HG02852 (cell line): Measurements from ENCODE around the gene FCRL6.
A peak's percentile ranks its signal among the peaks of the same experiment; 100 is the strongest.

Source experiments
- ATAC-seq: cut with Tn5 transposase; IDR thresholded peaks from one replicate; pipeline ENCODE4 v1.9.1; 2021; ENCODE audit warnings: mild to moderate bottlenecking, moderate library complexity; ENCODE audit not compliant: unreplicated experiment

Gene FCRL6

GRCh38 chr1:159802111-159802510 lies at the start of gene FCRL6:
TSS of gene FCRL6 (plus strand) at chr1:159802360. CDS start at chr1:159802425, 65 bp downstream.
- ATAC-seq, result no peak

GRCh38 chr1:159753386-159753785 lies 48.8 kb upstream of the FCRL6 start:
- no peak for ATAC-seq

- ATAC-seq, result no peak
Measured at GRCh38 chr1:159755451-159756007, 46.6 kb upstream of the FCRL6 start.

- no peak for ATAC-seq
Measured at GRCh38 chr1:159756397-159756796, 45.8 kb upstream of the FCRL6 start.

GRCh38 chr1:159763686-159764085 lies 38.5 kb upstream of the FCRL6 start:
- ATAC-seq, result no peak

GRCh38 chr1:159765806-159766205 lies 36.4 kb upstream of the FCRL6 start:
- ATAC-seq, result no peak

GRCh38 chr1:159771127-159771895 lies 30.8 kb upstream of the FCRL6 start:
- no peak for ATAC-seq

- ATAC-seq, result no peak
Measured at GRCh38 chr1:159774465-159774864, 27.7 kb upstream of the FCRL6 start.

- no peak for ATAC-seq
Measured at GRCh38 chr1:159775716-159776115, 26.4 kb upstream of the FCRL6 start.

- ATAC-seq, result no peak
Measured at GRCh38 chr1:159778266-159778665, 23.9 kb upstream of the FCRL6 start.

GRCh38 chr1:159779403-159779851 lies 22.7 kb upstream of the FCRL6 start:
- ATAC-seq, result no peak

GRCh38 chr1:159780583-159781582 lies 21.3 kb upstream of the FCRL6 start, which contains the start of gene DUSP23:
TSS of gene DUSP23 (plus strand) at chr1:159780962. CDS start at chr1:159781101, 139 bp downstream.
- peak; percentile 98 for ATAC-seq

- no peak for ATAC-seq
Measured at GRCh38 chr1:159781992-159782391, 20.2 kb upstream of the FCRL6 start.

- no peak for ATAC-seq
Measured at GRCh38 chr1:159783724-159784123, 18.4 kb upstream of the FCRL6 start.

- no peak for ATAC-seq
Measured at GRCh38 chr1:159786465-159786864, 15.7 kb upstream of the FCRL6 start.

GRCh38 chr1:159786966-159787365 lies 15.2 kb upstream of the FCRL6 start:
- no peak for ATAC-seq

GRCh38 chr1:159790237-159790917 lies 11.8 kb upstream of the FCRL6 start:
- no peak for ATAC-seq

- no peak for ATAC-seq
Measured at GRCh38 chr1:159791031-159791430, 11.1 kb upstream of the FCRL6 start.

GRCh38 chr1:159791461-159791860 lies 10.7 kb upstream of the FCRL6 start:
- no peak for ATAC-seq

- no peak for ATAC-seq
Measured at GRCh38 chr1:159795534-159795933, 6.6 kb upstream of the FCRL6 start.

GRCh38 chr1:159798893-159799292 lies 3.3 kb upstream of the FCRL6 start:
- ATAC-seq, result no peak
